Mesothelial cell of epicardium (in vitro differentiated cells): ENCODE data around the gene HDAC4. TPM values are rescaled to one million over a fixed set of nuclear protein-coding genes. Genes with fewer than 3 reads are reported as not detected.
A peak's percentile ranks its signal among the peaks of the same experiment; 100 is the strongest.

Experiments
- DNase-seq, 2 experiments: peaks; one replicate each; pipeline ENCODE4 v3.0.0; 2021; ENCODE audit warnings: low spot score in 2 of 2; ENCODE audit not compliant: unreplicated experiment in 2 of 2
- H3K27ac Mint-ChIP-seq: 2 replicates; pipeline ENCODE4 v1.8.0; 2021; ENCODE audit warnings: mixed read lengths
- H3K27me3 Mint-ChIP-seq: 2 replicates; pipeline ENCODE4 v1.8.0; 2021; ENCODE audit warnings: low read depth, mixed read lengths
- H3K36me3 Mint-ChIP-seq: 2 replicates; pipeline ENCODE4 v1.8.0; 2021; ENCODE audit warnings: mixed read lengths
- H3K4me1 Mint-ChIP-seq: 2 replicates; pipeline ENCODE4 v1.8.0; 2021; ENCODE audit warnings: mixed read lengths
- H3K4me3 Mint-ChIP-seq: 2 replicates; pipeline ENCODE4 v1.8.0; 2021; ENCODE audit warnings: mild to moderate bottlenecking, moderate library complexity, mixed read lengths
- H3K9me3 Mint-ChIP-seq: 2 replicates; pipeline ENCODE4 v1.8.0; 2021; ENCODE audit warnings: mixed read lengths
- total RNA-seq: library from RNA; stranded (reverse); gene quantifications from 3 replicates; pipeline ENCODE4 v1.2.1, GENCODE V29; 2021
- TF ChIP-seq, protein P1 (sequence below): fragments of 200-600 bp; sonication (generic); IDR thresholded peaks from one replicate; pipeline ENCODE4 v1.5.0; 2021; ENCODE audit warnings: antibody characterized with exemption; ENCODE audit not compliant: unreplicated experiment

Gene HDAC4
- total RNA-seq, 1 donor from 2014 or later: 59.2 TPM

DNA sequence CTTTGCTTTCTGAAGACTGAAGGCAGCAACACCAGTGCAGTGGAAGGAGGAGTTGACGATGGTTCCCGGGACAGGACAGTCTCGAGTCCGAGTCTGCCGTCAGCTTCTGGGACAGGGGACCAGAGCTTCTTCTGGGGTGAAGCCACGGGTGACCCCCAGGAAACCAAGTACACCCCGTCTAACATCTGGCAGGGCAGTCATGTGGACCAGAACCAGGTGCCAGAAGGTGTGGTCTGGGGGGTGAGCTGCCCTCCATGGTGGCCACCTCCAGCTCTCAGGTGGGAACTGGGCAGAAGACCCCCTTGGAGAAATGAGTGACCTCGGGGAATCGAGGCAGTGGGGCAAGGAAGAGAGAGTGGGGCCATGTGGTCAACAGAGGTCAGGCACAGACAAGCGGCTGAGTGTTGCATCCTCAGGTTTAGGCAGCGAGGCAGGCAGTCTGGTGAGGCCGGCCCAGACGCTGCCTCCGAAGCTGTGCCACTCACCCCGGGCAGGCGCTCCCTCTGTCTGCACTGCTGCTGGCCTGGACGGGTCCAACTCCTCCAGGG lies 204.3 kb downstream of the HDAC4 start:
- H3K4me3 Mint-ChIP-seq: no peak overlapping the region
- TF ChIP-seq, protein P1, sequence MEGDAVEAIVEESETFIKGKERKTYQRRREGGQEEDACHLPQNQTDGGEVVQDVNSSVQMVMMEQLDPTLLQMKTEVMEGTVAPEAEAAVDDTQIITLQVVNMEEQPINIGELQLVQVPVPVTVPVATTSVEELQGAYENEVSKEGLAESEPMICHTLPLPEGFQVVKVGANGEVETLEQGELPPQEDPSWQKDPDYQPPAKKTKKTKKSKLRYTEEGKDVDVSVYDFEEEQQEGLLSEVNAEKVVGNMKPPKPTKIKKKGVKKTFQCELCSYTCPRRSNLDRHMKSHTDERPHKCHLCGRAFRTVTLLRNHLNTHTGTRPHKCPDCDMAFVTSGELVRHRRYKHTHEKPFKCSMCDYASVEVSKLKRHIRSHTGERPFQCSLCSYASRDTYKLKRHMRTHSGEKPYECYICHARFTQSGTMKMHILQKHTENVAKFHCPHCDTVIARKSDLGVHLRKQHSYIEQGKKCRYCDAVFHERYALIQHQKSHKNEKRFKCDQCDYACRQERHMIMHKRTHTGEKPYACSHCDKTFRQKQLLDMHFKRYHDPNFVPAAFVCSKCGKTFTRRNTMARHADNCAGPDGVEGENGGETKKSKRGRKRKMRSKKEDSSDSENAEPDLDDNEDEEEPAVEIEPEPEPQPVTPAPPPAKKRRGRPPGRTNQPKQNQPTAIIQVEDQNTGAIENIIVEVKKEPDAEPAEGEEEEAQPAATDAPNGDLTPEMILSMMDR: no peak
- no peak overlapping the region for H3K27ac Mint-ChIP-seq
- H3K36me3 Mint-ChIP-seq: peaks cover 3% of the 10 kb centered on the region
- peaks cover 6% of the 10 kb centered on the region for H3K4me1 Mint-ChIP-seq
- DNase-seq: peak in 1 of 2 experiments; percentile 21
- no peaks in the 10 kb centered on the region for H3K9me3 Mint-ChIP-seq
- no peaks in the 10 kb centered on the region for H3K27me3 Mint-ChIP-seq

DNA sequence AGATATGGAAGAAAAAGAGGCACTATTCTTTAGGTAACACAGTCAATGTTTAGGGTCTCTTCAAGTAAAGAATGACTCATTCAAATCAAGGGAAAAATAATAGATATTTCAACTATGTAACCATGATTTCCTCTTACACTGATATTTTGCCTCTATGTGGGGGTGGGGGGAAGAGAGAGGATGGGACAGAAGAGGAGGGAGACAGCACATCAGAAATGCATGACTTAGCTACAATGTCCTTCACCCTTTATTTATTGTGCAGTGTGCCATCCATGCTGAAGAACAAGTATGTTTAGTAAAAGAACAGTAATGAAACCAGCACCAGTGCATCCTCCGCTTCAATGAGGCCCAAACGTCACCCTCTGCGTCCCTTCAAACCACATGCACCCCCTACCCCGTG lies 204.8 kb downstream of the HDAC4 start:
- no peak overlapping the region for H3K27ac Mint-ChIP-seq
- H3K4me3 Mint-ChIP-seq: no peak overlapping the region
- H3K4me1 Mint-ChIP-seq: peaks cover 4% of the 10 kb centered on the region
- peaks cover 3% of the 10 kb centered on the region for H3K36me3 Mint-ChIP-seq
- TF ChIP-seq, protein P1: no peak
- H3K9me3 Mint-ChIP-seq: no peaks in the 10 kb centered on the region
- peak in 1 of 2 experiments; percentile 20 for DNase-seq
- no peaks in the 10 kb centered on the region for H3K27me3 Mint-ChIP-seq

DNA sequence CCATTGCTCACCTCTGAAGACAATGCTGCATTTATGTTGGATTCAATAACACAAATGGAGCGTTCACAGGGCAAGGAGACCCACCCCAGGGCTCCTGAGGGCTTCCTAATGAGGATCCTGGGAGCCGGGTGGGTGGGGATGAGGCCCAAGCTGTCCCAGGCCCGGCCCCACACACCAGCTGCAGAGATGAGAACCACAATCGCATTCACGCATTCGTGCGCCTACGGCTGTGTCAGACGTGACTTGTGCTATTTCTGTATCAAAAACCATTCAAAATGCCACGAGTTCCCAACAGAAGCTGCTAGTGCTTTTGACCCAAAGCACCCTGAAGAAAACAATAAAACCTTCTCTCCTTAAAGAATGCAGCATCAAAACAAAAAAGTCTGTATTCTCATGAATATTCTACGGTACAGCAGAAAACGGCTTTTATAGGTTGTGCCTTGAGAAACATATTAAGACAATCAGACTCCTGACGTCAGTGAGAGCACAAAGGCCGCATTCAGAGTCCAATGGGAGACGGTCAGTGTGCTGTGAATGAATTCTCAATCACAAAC lies 205.4 kb downstream of the HDAC4 start:
- H3K4me1 Mint-ChIP-seq: peaks cover 4% of the 10 kb centered on the region
- DNase-seq: peak in 1 of 2 experiments; percentile 6
- TF ChIP-seq, protein P1: no peak
- no peak overlapping the region for H3K4me3 Mint-ChIP-seq
- peaks cover 6% of the 10 kb centered on the region for H3K36me3 Mint-ChIP-seq
- no peaks in the 10 kb centered on the region for H3K9me3 Mint-ChIP-seq
- no peaks in the 10 kb centered on the region for H3K27me3 Mint-ChIP-seq
- no peak overlapping the region for H3K27ac Mint-ChIP-seq

DNA sequence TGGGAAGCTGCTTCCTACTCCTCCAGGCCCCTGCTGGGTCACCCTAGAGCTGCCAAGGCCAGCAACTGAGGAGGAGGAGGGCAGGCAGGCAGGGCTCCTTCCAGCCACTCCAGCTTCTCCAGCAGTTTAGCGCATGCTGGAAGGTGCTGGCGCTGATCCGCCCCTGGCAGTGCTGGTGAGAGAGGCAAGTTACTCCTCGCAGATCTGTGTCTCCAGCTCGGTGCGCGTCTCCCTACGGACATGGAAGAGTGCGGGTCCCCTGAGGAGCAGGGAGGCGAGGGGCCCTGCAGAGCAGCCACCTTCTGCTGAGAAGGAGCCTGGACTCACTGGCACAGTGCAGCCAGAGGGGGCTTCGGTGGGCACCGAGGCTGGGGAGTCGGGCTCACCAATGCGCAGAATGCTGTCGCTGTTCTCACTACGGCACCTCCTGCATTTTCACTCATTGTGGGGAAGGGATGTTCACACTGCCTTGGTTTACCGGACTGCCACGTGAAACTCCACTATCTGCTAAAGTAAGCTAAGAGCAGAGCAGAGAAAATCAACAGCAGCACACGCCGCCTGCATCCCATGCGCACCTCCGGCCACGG lies 206.0 kb downstream of the HDAC4 start:
- H3K27ac Mint-ChIP-seq: no peak overlapping the region
- peaks cover 4% of the 10 kb centered on the region for H3K4me1 Mint-ChIP-seq

DNA sequence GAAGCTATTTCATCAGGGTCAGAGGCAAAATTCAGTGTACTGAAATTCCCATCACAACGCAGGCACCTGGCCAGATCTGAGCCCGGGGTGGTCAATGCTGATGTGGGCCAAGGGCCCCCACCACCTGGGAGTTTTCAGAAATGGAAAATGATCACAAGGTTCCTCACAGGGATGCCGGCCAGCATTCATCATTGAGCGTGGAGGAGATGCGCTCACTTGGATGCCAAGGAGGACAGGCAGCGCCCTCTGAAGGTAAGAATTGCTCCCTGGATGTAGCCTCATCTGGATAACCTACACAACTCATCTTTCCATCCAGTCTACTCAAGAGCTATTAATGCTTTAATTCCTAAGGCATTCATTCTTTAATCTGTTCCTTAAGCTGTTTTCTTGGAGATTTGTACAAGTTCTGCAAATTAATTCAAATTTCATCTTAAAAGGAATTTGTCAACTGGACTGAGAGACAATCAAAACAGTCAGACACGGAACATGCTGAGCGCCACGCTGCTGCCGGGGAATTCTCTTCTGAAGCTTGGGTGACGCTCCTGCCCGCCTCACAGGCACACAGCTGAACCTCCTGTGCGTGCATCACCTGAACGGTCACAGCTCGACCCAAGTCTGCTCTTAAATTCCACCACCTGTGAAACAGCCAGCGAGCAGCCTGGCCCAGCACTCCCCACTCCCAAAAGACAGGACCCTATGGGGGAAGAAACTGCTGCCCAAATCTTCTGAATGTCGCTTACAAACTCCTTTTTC lies 206.7 kb downstream of the HDAC4 start:
- peak in 1 of 2 experiments; percentile 26 for DNase-seq
- Mint-ChIP-seq H3K27me3 (no peaks in the 10 kb centered on the region), H3K9me3 (no peaks in the 10 kb centered on the region), H3K36me3 (peaks cover 14% of the 10 kb centered on the region), H3K4me1 (peaks cover 4% of the 10 kb centered on the region), H3K4me3 (no peak overlapping the region), H3K27ac (no peak overlapping the region)
- TF ChIP-seq, protein P1: no peak

More for the DNA sequence above, 206.0 kb downstream of the HDAC4 start:
- H3K9me3 Mint-ChIP-seq: no peaks in the 10 kb centered on the region
- peak in 1 of 2 experiments; percentile 19 for DNase-seq
- H3K36me3 Mint-ChIP-seq: peaks cover 11% of the 10 kb centered on the region
- H3K4me3 Mint-ChIP-seq: no peak overlapping the region
- TF ChIP-seq, protein P1: no peak
- no peaks in the 10 kb centered on the region for H3K27me3 Mint-ChIP-seq
